Fibroblast of pulmonary artery (primary cell): ENCODE results near the gene ZDHHC8.

Experiments used
- DNase-seq: peaks from one replicate; pipeline ENCODE4 v3.0.0-alpha.2; 2010; ENCODE audit warnings: low read depth
- H3K4me3 ChIP-seq: replicated peaks from 2 replicates; pipeline ENCODE4 v1.5.1; 2011; ENCODE audit warnings: low read depth, mild to moderate bottlenecking, control low read depth, low read length, moderate library complexity
- TF ChIP-seq, protein P1 (sequence below): IDR thresholded peaks from 2 replicates; pipeline ENCODE4 v1.5.1; 2011; ENCODE audit warnings: mild to moderate bottlenecking, control low read depth, low read length, inconsistent platforms; ENCODE audit errors: missing control alignments

Gene ZDHHC8

GRCh38 chr22:20148414-20148813 is 16.8 kb downstream of the ZDHHC8 start:
- no peak overlapping the region for H3K4me3 ChIP-seq
- TF ChIP-seq, protein P1, sequence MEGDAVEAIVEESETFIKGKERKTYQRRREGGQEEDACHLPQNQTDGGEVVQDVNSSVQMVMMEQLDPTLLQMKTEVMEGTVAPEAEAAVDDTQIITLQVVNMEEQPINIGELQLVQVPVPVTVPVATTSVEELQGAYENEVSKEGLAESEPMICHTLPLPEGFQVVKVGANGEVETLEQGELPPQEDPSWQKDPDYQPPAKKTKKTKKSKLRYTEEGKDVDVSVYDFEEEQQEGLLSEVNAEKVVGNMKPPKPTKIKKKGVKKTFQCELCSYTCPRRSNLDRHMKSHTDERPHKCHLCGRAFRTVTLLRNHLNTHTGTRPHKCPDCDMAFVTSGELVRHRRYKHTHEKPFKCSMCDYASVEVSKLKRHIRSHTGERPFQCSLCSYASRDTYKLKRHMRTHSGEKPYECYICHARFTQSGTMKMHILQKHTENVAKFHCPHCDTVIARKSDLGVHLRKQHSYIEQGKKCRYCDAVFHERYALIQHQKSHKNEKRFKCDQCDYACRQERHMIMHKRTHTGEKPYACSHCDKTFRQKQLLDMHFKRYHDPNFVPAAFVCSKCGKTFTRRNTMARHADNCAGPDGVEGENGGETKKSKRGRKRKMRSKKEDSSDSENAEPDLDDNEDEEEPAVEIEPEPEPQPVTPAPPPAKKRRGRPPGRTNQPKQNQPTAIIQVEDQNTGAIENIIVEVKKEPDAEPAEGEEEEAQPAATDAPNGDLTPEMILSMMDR, result no peak
- DNase-seq, result no peak

DNA sequence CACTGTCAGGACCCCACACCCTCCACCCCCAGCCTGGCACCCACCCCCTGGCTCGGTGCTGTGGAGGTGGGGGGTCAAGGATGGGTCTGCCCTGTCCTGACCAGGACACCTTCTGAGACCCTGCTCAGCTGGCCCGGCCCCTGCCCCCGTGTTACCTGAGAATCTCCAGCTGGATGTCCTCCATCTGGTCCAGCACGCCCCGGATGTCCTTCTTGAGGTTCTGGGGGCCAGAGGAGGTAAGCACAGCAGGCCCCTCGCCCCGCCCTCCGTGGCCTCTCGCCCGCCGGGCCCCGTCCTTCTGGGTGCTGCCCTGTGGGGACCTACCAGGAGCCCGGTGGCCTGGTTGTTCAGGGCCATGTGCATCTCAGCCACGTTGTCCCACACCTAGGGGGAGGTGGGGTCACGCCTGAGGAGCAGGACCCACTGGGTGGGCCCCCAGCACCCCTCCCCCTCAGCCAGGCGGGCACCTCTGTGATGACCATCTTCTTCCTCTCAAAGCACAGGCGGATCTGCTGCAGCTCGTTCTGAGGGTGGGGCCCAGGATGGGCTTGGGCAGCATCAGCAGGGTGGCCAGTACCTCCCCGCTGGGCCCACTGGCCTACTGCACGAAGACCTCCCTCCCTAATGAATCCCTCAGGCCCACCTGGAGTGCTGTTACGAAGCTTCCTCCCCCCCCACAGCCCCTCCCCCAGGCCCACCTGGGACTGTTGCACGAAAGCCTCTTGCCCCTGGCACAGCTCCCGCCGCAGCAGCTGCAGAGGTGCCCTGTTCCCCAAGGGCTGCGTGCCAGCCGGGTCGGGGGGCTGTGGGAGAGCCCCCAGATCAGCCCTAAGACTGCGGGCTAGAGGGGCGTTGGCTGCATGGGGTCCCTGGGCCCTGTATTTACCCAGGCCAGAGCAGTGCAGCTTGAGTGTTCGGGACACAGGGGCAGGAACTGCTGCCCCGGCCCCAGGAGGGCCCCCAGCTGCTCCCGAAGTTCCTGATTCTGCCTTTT is 17.9 kb downstream of the ZDHHC8 start:
- H3K4me3 ChIP-seq, result no peak overlapping the region
- DNase-seq, result no peak
- TF ChIP-seq, protein P1, result no peak

GRCh38 chr22:20150381-20151275 is 19.0 kb downstream of the ZDHHC8 start, which contains the start of gene CCDC188:
Gene CCDC188, minus strand, starts transcription at chr22:20151055. Its CDS starts 69 bp downstream, at chr22:20150986.
- DNase-seq, result no peak
- H3K4me3 ChIP-seq, result no peak within 1 kb of the TSS
- TF ChIP-seq, protein P1, result no peak

- no peak overlapping the region for H3K4me3 ChIP-seq
- TF ChIP-seq, protein P1, result no peak
- DNase-seq, result no peak
Measured at GRCh38 chr22:20151276-20151588, 19.6 kb downstream of the ZDHHC8 start.

GRCh38 chr22:20152464-20152890 is 20.9 kb downstream of the ZDHHC8 start:
- DNase-seq, result no peak
- H3K4me3 ChIP-seq, result no peak overlapping the region
- TF ChIP-seq, protein P1, result no peak

DNA sequence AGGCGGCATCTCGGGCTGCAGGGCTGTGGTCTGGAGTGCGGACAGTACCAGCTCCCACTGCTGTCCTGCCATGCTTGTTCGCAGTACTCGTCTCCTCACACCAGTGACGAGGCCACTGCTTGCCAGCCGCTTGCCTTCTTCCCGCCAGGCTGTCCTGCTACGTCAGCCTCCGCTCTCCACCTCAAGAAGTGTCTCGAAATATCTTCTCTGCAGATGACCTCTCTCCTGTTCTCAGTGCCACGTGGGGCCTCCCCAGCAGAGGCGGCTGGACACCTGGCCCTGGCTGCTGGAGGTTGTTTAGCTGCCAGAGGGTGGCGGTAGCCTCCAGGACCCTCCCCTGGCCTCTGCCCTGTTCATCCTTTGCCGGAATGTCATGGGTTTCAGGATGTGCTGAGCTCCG is 22.3 kb downstream of the ZDHHC8 start:
- H3K4me3 ChIP-seq, result no peak overlapping the region
- TF ChIP-seq, protein P1, result no peak
- DNase-seq, result no peak
